Measurements from ENCODE around the gene DPH3.

DPH3 gene

DNA sequence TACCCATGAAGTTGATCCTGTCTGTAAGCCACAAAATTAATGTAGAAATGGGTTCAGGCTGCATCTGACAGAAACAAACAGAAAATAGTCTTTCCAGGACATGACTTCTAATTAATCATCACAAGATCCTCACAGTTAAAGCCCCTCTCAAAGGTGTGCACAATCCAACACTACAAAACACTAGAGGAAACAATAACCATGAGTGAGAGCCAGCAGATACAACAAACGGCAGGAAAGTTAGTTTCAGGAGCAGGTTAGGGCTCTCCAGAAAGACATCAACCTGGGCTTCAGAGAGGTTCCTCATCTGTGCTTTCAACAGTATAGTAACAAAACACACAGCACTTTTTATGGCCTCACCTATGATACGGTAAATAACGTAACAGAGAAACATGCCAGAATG is 42.8 kb downstream of the DPH3 start:
- Histone ChIP-seq H2AFZ (ENCODE audit: low read depth, low read length, severe bottlenecking) (no peak overlapping the region), H3K27me3 (ENCODE audit: low read length) (no peaks in the 10 kb centered on the region), H3K79me2 (ENCODE audit: insufficient read depth, low read length) (no peaks in the 10 kb centered on the region), H3K27ac (ENCODE audit: low read depth, low read length) (no peak overlapping the region), H3K4me2 (ENCODE audit: low read depth, low read length, poor library complexity, severe bottlenecking) (no peak overlapping the region), H3K4me3 (ENCODE audit: insufficient read depth, low read length, poor library complexity, severe bottlenecking) (no peak overlapping the region), H3K9me3 (ENCODE audit: insufficient read depth, low read length) (no peaks in the 10 kb centered on the region), H3K9ac (ENCODE audit: low read length) (no peak overlapping the region), H4K20me1 (ENCODE audit: low read depth, low read length) (no peaks in the 10 kb centered on the region), H3F3A (ENCODE audit: insufficient read depth) (no peaks in the 10 kb centered on the region), H3K9me2 (replicated peaks; ENCODE audit: insufficient read depth, low read length) (no peaks in the 10 kb centered on the region), H3K36me3 (ENCODE audit: low read length) (no peaks in the 10 kb centered on the region)
- TF ChIP-seq, protein P1, sequence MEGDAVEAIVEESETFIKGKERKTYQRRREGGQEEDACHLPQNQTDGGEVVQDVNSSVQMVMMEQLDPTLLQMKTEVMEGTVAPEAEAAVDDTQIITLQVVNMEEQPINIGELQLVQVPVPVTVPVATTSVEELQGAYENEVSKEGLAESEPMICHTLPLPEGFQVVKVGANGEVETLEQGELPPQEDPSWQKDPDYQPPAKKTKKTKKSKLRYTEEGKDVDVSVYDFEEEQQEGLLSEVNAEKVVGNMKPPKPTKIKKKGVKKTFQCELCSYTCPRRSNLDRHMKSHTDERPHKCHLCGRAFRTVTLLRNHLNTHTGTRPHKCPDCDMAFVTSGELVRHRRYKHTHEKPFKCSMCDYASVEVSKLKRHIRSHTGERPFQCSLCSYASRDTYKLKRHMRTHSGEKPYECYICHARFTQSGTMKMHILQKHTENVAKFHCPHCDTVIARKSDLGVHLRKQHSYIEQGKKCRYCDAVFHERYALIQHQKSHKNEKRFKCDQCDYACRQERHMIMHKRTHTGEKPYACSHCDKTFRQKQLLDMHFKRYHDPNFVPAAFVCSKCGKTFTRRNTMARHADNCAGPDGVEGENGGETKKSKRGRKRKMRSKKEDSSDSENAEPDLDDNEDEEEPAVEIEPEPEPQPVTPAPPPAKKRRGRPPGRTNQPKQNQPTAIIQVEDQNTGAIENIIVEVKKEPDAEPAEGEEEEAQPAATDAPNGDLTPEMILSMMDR (IDR thresholded peaks at IDR 0.05; ENCODE audit: insufficient read depth, low read length, poor library complexity, severe bottlenecking): no peak
- no peak for TF ChIP-seq EZH2phosphoT487 (conservative IDR thresholded peaks at IDR 0.05; ENCODE audit: low read length)

DNA sequence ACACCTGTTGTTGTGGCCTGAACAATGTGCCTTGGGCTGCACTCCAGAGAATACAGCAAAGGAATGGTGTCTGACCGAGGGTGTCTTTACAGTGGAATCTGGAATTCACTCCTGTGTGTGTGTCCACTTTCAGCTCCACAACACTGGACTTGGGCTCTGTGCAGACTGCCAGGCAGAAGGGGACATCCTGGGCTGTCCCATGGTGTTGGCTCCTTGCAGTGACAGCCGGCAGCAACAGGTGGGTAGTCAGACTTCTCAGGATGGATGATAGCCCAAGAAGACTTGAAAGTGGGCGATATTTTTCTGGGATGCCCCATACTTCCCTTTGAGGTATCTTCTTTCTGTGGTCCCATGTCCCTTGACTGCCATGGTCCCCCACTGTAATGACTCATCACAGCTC is 45.0 kb downstream of the DPH3 start:
- no peak for TF ChIP-seq EZH2phosphoT487 (conservative IDR thresholded peaks at IDR 0.05; ENCODE audit: low read length)
- TF ChIP-seq, protein P1 (IDR thresholded peaks at IDR 0.05; ENCODE audit: insufficient read depth, low read length, poor library complexity, severe bottlenecking): no peak
- H3K9ac ChIP-seq (ENCODE audit: low read length): no peak overlapping the region
- H3K27ac ChIP-seq (ENCODE audit: low read depth, low read length): no peak overlapping the region
- no peak overlapping the region for H3K4me3 ChIP-seq (ENCODE audit: insufficient read depth, low read length, poor library complexity, severe bottlenecking)
- H3K9me3 ChIP-seq (ENCODE audit: insufficient read depth, low read length): no peaks in the 10 kb centered on the region
- H3K36me3 ChIP-seq (ENCODE audit: low read length): no peaks in the 10 kb centered on the region
- H3K9me2 ChIP-seq (replicated peaks; ENCODE audit: insufficient read depth, low read length): no peaks in the 10 kb centered on the region
- H3F3A ChIP-seq (ENCODE audit: insufficient read depth): no peaks in the 10 kb centered on the region
- H2AFZ ChIP-seq (ENCODE audit: low read depth, low read length, severe bottlenecking): no peak overlapping the region
- H3K79me2 ChIP-seq (ENCODE audit: insufficient read depth, low read length): no peaks in the 10 kb centered on the region
- no peak overlapping the region for H3K4me2 ChIP-seq (ENCODE audit: low read depth, low read length, poor library complexity, severe bottlenecking)
- H4K20me1 ChIP-seq (ENCODE audit: low read depth, low read length): no peaks in the 10 kb centered on the region
- H3K27me3 ChIP-seq (ENCODE audit: low read length): no peaks in the 10 kb centered on the region

DNA sequence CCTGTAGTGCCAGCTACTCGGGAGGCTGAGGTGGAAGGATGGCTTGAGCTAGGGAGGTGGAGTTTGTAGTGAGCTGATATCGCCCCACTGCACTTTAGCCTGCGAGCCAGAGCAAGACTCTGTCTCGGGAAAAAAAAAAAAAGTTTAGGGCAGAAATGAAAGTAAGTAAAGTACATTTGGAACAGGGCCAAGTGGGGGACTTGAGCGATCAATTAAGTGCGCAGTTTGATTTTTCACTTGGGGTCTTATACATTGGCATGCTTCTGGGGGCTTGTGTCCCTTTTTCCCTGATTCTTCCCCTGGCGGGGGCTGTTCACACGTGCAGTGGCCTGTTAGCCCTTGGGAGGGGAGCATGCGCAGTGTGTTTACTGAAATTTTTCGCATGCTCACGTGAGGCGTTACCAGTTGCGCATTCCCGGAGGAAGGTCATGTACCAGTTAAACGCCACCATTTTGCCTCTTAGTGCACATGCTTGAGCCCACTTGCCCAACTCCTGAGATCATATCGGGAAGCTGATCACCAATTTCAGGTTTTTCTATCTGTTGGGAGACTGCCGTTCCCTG is 48.3 kb downstream of the DPH3 start:
- no peak overlapping the region for H3K27ac ChIP-seq (ENCODE audit: low read depth, low read length)
- no peaks in the 10 kb centered on the region for H3K36me3 ChIP-seq (ENCODE audit: low read length)
- no peaks in the 10 kb centered on the region for H3K27me3 ChIP-seq (ENCODE audit: low read length)

More for the DNA sequence above, 48.3 kb downstream of the DPH3 start:
- Histone ChIP-seq H2AFZ (ENCODE audit: low read depth, low read length, severe bottlenecking) (no peak overlapping the region), H3F3A (ENCODE audit: insufficient read depth) (no peaks in the 10 kb centered on the region), H3K4me3 (ENCODE audit: insufficient read depth, low read length, poor library complexity, severe bottlenecking) (no peak overlapping the region), H3K79me2 (ENCODE audit: insufficient read depth, low read length) (no peaks in the 10 kb centered on the region), H3K9ac (ENCODE audit: low read length) (no peak overlapping the region), H4K20me1 (ENCODE audit: low read depth, low read length) (no peaks in the 10 kb centered on the region), H3K4me2 (ENCODE audit: low read depth, low read length, poor library complexity, severe bottlenecking) (no peak overlapping the region), H3K9me3 (ENCODE audit: insufficient read depth, low read length) (no peaks in the 10 kb centered on the region), H3K9me2 (replicated peaks; ENCODE audit: insufficient read depth, low read length) (no peaks in the 10 kb centered on the region)
- TF ChIP-seq, protein P1 (IDR thresholded peaks at IDR 0.05; ENCODE audit: insufficient read depth, low read length, poor library complexity, severe bottlenecking): no peak
- TF ChIP-seq EZH2phosphoT487 (conservative IDR thresholded peaks at IDR 0.05; ENCODE audit: low read length): no peak
